KMS-11 (cell line): ENCODE measurements around the gene COL19A1.

Source experiments
- H2AFZ ChIP-seq: fragments of 200-600 bp; sonication (generic); 2 replicates; pipeline ENCODE4 v1.6.1; 2016; ENCODE audit warnings: antibody characterized with exemption, mixed run types, low read depth
- H3K27ac ChIP-seq: fragments of 200-600 bp; sonication (generic); 2 replicates; pipeline ENCODE4 v1.6.1; 2016; ENCODE audit warnings: mild to moderate bottlenecking, mixed run types
- H3K27me3 ChIP-seq: fragments of 200-600 bp; sonication (generic); 2 replicates; pipeline ENCODE4 v1.6.1; 2017; ENCODE audit warnings: mild to moderate bottlenecking, low read depth, mixed run types, moderate library complexity; ENCODE audit not compliant: insufficient read depth
- H3K36me3 ChIP-seq: fragments of 200-600 bp; sonication (generic); 2 replicates; pipeline ENCODE4 v1.6.1; 2017; ENCODE audit warnings: mild to moderate bottlenecking, mixed run types; ENCODE audit not compliant: insufficient read depth
- H3K4me1 ChIP-seq: fragments of 200-600 bp; sonication (generic); 2 replicates; pipeline ENCODE4 v1.6.1; 2016; ENCODE audit warnings: mild to moderate bottlenecking, low read depth, mixed run types; ENCODE audit not compliant: poor library complexity, severe bottlenecking
- H3K4me2 ChIP-seq: fragments of 200-600 bp; sonication (generic); 2 replicates; pipeline ENCODE4 v1.7.0; 2016; ENCODE audit warnings: mild to moderate bottlenecking, mixed run types
- H3K4me3 ChIP-seq: fragments of 200-600 bp; sonication (generic); IDR thresholded peaks from 2 replicates; pipeline ENCODE4 v1.6.1; 2017; ENCODE audit warnings: low read depth, low read length, mixed read lengths; ENCODE audit not compliant: insufficient read depth
- H3K79me2 ChIP-seq: fragments of 200-600 bp; sonication (generic); 2 replicates; pipeline ENCODE4 v1.6.1; 2016; ENCODE audit warnings: low read depth, mixed run types; ENCODE audit not compliant: insufficient read depth
- H3K9ac ChIP-seq: fragments of 200-600 bp; sonication (generic); 2 replicates; pipeline ENCODE4 v1.6.1; 2016; ENCODE audit warnings: mild to moderate bottlenecking, mixed run types
- H4K20me1 ChIP-seq: fragments of 200-600 bp; sonication (generic); 2 replicates; pipeline ENCODE4 v1.6.1; 2016; ENCODE audit warnings: mild to moderate bottlenecking, mixed run types; ENCODE audit not compliant: insufficient read depth
- TF ChIP-seq, protein P1 (sequence below): fragments of 200-600 bp; sonication (generic); conservative IDR thresholded peaks from 2 replicates; pipeline ENCODE4 v1.6.1; 2017; ENCODE audit warnings: low read depth, mild to moderate bottlenecking, antibody characterized with exemption, low read length, moderate library complexity, mixed read lengths

The COL19A1 gene

DNA sequence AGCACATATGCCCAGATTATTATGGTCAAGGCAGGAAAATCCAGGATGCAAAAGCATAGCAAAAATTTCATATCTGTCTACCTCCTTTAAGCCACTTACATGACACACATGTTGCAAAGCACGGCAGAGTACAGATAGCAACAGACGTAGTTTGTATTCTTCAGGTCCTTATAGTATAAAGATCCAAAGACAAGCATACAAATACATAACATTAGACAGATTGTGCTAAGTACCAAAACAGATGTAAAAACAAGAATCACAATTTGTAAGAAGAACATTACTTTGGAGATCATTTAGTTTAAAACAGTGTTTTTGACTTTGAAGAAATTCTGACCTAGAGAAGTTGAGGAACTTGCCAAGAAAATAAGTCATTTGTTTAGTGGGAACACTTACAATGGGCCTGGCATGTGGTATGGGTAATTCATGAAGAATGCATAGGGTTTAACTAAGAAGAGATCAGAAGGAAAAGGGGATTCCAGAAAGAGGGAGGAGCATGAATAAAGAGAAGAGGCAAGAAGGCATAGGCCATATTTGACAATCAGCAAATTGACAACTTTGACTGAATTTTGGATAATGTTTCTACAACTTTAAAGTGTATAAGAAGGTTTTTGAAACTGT lies 39.0 kb upstream of the COL19A1 start:
- Histone ChIP-seq H2AFZ (no peak overlapping the region), H3K4me1 (no peaks in the 10 kb centered on the region), H3K4me2 (no peak overlapping the region), H3K9ac (no peak overlapping the region), H3K27ac (no peak overlapping the region), H4K20me1 (no peaks in the 10 kb centered on the region), H3K4me3 (no peak overlapping the region), H3K79me2 (no peaks in the 10 kb centered on the region), H3K36me3 (no peaks in the 10 kb centered on the region), H3K27me3 (no peaks in the 10 kb centered on the region)
- TF ChIP-seq, protein P1, sequence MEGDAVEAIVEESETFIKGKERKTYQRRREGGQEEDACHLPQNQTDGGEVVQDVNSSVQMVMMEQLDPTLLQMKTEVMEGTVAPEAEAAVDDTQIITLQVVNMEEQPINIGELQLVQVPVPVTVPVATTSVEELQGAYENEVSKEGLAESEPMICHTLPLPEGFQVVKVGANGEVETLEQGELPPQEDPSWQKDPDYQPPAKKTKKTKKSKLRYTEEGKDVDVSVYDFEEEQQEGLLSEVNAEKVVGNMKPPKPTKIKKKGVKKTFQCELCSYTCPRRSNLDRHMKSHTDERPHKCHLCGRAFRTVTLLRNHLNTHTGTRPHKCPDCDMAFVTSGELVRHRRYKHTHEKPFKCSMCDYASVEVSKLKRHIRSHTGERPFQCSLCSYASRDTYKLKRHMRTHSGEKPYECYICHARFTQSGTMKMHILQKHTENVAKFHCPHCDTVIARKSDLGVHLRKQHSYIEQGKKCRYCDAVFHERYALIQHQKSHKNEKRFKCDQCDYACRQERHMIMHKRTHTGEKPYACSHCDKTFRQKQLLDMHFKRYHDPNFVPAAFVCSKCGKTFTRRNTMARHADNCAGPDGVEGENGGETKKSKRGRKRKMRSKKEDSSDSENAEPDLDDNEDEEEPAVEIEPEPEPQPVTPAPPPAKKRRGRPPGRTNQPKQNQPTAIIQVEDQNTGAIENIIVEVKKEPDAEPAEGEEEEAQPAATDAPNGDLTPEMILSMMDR, result no peak

DNA sequence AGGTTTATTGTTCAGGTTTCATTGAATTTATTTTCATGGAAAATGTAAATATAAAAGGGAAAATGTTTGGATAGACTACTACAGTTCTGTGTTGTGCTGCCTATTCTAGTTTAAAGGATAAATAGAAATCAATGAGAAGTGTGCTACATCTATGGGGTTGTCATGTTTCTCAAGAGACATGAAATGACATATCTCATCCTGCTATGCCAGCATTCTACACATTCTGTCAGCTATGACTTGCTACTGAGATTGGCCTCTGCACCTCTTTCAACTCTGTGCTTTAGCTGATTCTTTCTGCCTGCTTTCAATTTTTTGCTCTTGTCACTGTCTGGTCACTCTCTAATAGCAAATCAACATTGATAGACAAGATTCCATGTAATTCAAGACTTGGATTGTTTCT lies 33.8 kb upstream of the COL19A1 start:
- H3K9ac ChIP-seq, result no peak overlapping the region
- no peak overlapping the region for H3K27ac ChIP-seq
- H3K4me3 ChIP-seq, result no peak overlapping the region
- no peak overlapping the region for H3K4me2 ChIP-seq
- no peak overlapping the region for H2AFZ ChIP-seq
- H4K20me1 ChIP-seq, result no peaks in the 10 kb centered on the region
- no peaks in the 10 kb centered on the region for H3K36me3 ChIP-seq
- TF ChIP-seq, protein P1, result no peak
- no peaks in the 10 kb centered on the region for H3K4me1 ChIP-seq
- no peaks in the 10 kb centered on the region for H3K27me3 ChIP-seq
- H3K79me2 ChIP-seq, result no peaks in the 10 kb centered on the region

DNA sequence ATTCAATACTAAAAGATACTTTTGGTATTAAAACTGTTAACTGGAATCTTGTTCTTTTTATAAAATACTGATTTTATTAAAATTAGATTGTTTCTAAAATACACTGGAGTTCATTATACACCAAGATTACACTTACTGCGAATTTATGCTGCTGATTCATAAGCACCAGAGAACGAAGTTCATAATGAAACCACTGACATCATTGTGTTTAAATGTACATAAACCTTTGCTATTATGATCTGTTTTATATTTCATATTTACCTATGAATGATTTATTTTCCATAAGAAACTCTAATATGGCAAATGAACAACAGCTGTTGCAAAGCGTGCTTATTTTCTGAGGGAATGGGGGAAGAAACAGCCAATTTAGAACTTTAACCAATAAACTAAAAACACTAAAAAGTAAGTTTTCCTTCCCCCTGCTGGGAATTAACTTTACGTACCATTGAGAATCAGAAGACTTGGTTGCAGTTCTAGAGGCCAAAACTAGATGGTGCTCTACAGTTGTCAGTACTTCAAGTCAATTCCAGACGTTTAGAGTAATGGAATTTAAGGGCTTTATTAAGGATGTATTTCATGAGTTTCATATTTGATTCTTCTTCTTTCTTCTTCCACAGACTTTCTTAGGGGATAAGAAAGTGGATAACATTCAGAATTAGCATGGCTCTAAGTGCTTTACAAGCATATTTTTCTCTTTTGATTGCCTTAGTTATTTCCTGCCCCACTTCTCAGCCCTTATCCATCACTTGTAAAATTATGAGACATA lies 30.8 kb upstream of the COL19A1 start:
- Histone ChIP-seq H3K79me2 (no peaks in the 10 kb centered on the region), H3K4me3 (no peak overlapping the region), H4K20me1 (no peaks in the 10 kb centered on the region), H3K27me3 (no peaks in the 10 kb centered on the region), H3K36me3 (no peaks in the 10 kb centered on the region), H2AFZ (no peak overlapping the region), H3K27ac (no peak overlapping the region), H3K4me1 (no peaks in the 10 kb centered on the region), H3K9ac (no peak overlapping the region), H3K4me2 (peak overlapping the region; percentile 13; the same call in 1 of the 2 replicates)
- TF ChIP-seq, protein P1, result peak; percentile 62

DNA sequence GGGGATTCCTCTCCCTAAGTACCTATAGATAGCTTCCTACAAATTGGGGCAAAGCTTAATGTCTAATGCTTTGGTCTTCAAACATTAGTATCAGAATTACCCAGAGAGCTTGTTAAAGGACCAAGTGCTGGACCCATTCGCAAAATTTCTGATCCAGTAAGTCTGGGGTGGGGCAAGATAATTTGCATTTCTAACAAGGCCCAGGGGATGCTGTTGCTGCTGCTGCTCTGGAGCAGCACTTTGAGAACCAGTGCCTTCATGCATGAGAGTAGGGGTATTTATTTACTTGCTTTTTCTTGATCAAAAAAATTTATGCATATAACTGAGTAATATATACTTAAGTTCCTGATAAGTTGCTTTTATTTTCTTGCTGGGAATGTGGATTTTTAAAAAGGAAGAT lies 24.5 kb upstream of the COL19A1 start:
- no peak overlapping the region for H3K4me2 ChIP-seq
- H3K4me1 ChIP-seq, result no peaks in the 10 kb centered on the region
- no peak overlapping the region for H2AFZ ChIP-seq
- H3K27me3 ChIP-seq, result no peaks in the 10 kb centered on the region
- H3K9ac ChIP-seq, result no peak overlapping the region
- TF ChIP-seq, protein P1, result no peak
- H3K4me3 ChIP-seq, result no peak overlapping the region
- H4K20me1 ChIP-seq, result no peaks in the 10 kb centered on the region
- no peaks in the 10 kb centered on the region for H3K79me2 ChIP-seq
- H3K36me3 ChIP-seq, result no peaks in the 10 kb centered on the region
- H3K27ac ChIP-seq, result no peak overlapping the region
